NT2/D1 (cell line): ENCODE results near the gene USP3.

Source experiments
- SUZ12 ChIP-seq: IDR thresholded peaks from 2 replicates; pipeline ENCODE4 v1.6.1; 2011; ENCODE audit not compliant: insufficient read length, insufficient read depth; ENCODE audit errors: extremely low read depth
- YY1 ChIP-seq: IDR thresholded peaks from 2 replicates; pipeline ENCODE4 v1.6.1; 2011; ENCODE audit not compliant: insufficient read length, insufficient read depth

DNA sequence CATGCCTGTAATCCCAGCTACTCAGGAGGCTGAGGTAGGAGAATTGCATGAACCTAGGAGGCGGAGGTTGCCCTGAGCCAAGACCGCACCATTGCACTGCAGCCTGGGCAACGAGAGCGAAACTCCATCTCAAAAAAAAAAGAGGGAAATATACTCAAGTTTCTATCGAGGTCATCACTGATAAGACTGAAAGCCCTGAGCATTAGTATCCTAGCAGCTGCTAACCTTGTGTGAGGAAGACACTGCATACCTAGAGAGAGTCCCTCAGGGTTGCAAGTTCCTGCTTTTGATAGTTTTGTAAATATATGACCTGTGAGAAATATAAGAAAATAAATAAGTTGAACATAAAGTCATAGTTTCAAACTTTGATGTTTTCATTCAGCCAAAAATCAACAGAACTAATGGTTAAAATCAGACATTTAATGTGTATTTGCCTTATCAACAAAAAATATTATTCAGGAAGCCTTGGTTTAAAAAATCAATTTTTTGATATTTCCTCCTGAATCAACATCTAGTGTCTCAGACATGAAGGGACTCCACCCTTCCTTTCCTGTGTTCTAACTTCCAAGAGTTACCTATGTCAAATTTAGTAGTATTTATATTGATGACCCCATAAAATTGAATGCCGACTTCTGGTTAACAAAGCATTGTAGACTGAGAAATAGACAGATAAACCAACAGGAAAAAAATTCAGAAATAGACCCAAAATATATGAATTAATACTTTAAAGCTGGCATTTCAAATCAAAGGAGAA, 19.8 kb upstream of the USP3 start:
- TF ChIP-seq YY1 = no peak
- TF ChIP-seq SUZ12 = no peak
